Fibroblast of lung (primary cell): Measurements from ENCODE around the gene GATA3. TPM values are rescaled to one million over a fixed set of nuclear protein-coding genes. Genes with fewer than 3 reads are reported as not detected.

ENCODE experiments used
- DNase-seq, 2 donors: peaks; one replicate each; pipeline versions ENCODE4 v3.0.0 to v3.0.0-alpha.2; 2010; ENCODE audit warnings: low read depth in 2 of 2
- H2AFZ ChIP-seq: 2 replicates; pipeline ENCODE4 v1.5.1; 2012; ENCODE audit warnings: low read length, control low read depth, inconsistent platforms
- H3K27ac ChIP-seq: 2 replicates; pipeline ENCODE4 v1.5.1; 2011; ENCODE audit warnings: low read length, control low read depth; ENCODE audit not compliant: insufficient read depth
- H3K27me3 ChIP-seq: 2 replicates; pipeline ENCODE4 v1.5.1; 2011; ENCODE audit warnings: mild to moderate bottlenecking, low read length; ENCODE audit not compliant: control insufficient read depth, insufficient read depth
- H3K36me3 ChIP-seq: 2 replicates; pipeline ENCODE4 v1.5.1; 2011; ENCODE audit warnings: low read length; ENCODE audit not compliant: control insufficient read depth, insufficient read depth
- H3K4me1 ChIP-seq: 2 replicates; pipeline ENCODE4 v1.5.1; 2011; ENCODE audit warnings: low read length; ENCODE audit not compliant: control insufficient read depth, insufficient read depth; ENCODE audit errors: extremely low read depth
- H3K4me2 ChIP-seq: 2 replicates; pipeline ENCODE4 v1.5.1; 2011; ENCODE audit warnings: low read length, control low read depth; ENCODE audit not compliant: insufficient read depth; ENCODE audit errors: extremely low read depth
- H3K4me3 ChIP-seq, 4 experiments: fragments of 200-600 bp in 1 of 4; sonication (generic) in 1 of 4; replicated peaks in 1 of 4; 2 replicates each; pipeline ENCODE4 v1.5.1; 2011 to 2016; ENCODE audit warnings: low read length in 4 of 4, low read depth in 3 of 4, mild to moderate bottlenecking in 3 of 4, control low read depth in 2 of 4, inconsistent platforms in 1 of 4, mixed read lengths in 1 of 4; ENCODE audit not compliant: insufficient read depth in 1 of 4; ENCODE audit errors: control extremely low read depth in 1 of 4
- H3K79me2 ChIP-seq: 2 replicates; pipeline ENCODE4 v1.5.1; 2012; ENCODE audit warnings: mild to moderate bottlenecking, low read length, inconsistent platforms; ENCODE audit not compliant: control insufficient read depth, insufficient read depth
- H3K9ac ChIP-seq: 2 replicates; pipeline ENCODE4 v1.5.1; 2011; ENCODE audit warnings: mild to moderate bottlenecking, low read length, control low read depth; ENCODE audit not compliant: insufficient read depth
- H3K9me3 ChIP-seq: 2 replicates; pipeline ENCODE4 v1.5.1; 2012; ENCODE audit warnings: low read depth, low read length; ENCODE audit not compliant: control insufficient read depth, insufficient read depth
- H4K20me1 ChIP-seq: 2 replicates; pipeline ENCODE4 v1.5.1; 2011; ENCODE audit warnings: low read length; ENCODE audit not compliant: control insufficient read depth, insufficient read depth; ENCODE audit errors: extremely low read depth
- CTCF ChIP-seq, 2 donors: IDR thresholded peaks in 1 of 2; conservative IDR thresholded peaks in 1 of 2; 1 replicate in 1 of 2; 2 replicates in 1 of 2; pipeline ENCODE4 v1.5.1; 2011 to 2012; ENCODE audit warnings: low read length in 2 of 2, control low read depth in 1 of 2, inconsistent platforms in 1 of 2, low read depth in 1 of 2, mild to moderate bottlenecking in 1 of 2
- EZH2 ChIP-seq: IDR thresholded peaks from 2 replicates; pipeline ENCODE4 v1.5.1; 2012; ENCODE audit warnings: low read length, control low read depth, mild to moderate bottlenecking; ENCODE audit errors: missing control alignments
- polyA plus RNA-seq, 2 donors: library from polyadenylated mRNA; depleted of rRNA in 1 of 2; stranded (reverse) in 1 of 2; unstranded in 1 of 2; fragments of >200 nt; gene quantifications; 2 replicates each; pipeline ENCODE4 v1.2.1, GENCODE V29; 2011 to 2012; ENCODE audit warnings: missing spikeins in 1 of 2
- total RNA-seq: library from RNA; depleted of rRNA; stranded (reverse); fragments of >200 nt; gene quantifications from 2 replicates; pipeline ENCODE4 v1.2.1, GENCODE V29; 2014

GATA3 gene
- total and polyA plus RNA-seq, 2 donors (not counting 1 experiment from before 2014, with no cell fraction given), result not detected

DNA sequence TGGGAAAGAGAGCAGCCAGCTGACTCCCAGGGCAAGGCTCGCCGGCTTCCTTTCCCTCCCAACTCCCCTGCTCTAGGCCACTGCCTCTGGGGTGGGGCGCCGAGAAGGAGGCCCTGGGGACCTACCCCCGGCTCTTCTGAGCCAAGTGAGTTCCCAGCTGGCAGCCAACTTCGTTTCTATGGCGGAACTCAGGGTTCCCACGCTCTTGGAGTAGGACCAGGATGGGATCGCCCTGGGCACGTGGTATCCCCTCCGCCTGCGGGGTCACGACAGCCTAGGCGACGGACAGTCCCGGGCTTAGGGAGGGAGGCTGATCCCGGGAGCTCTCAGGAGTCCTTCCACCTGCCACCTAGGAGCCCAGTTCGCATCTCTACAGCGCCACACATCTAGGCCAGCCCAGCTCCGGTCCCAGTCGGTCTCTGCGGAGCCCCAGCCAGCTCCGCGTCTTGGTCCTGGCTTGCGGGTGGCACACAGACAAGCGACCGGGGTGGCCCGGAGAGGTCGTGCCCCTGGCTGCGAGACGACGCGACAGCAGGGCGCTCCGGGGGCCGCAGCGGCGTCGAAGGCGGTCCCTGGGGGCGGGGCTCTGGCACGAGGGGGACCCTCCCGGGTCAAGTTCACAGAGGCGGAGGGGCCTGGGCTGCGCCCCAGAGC is 20.5 kb upstream of the GATA3 start:
- Histone ChIP-seq H3K79me2 (no peaks in the 10 kb centered on the region), H3K27me3 (peaks cover 65% of the 10 kb centered on the region), H3K36me3 (no peaks in the 10 kb centered on the region), H3K4me3 (no peak overlapping the region), H3K9me3 (no peaks in the 10 kb centered on the region), H3K27ac (no peak overlapping the region), H4K20me1 (no peaks in the 10 kb centered on the region), H3K4me2 (no peak overlapping the region), H3K4me1 (no peaks in the 10 kb centered on the region), H3K9ac (no peak overlapping the region), H2AFZ (no peak overlapping the region)
- no peak for DNase-seq
- TF ChIP-seq CTCF (conservative IDR thresholded peaks at IDR 0.05 in 1 of 2, IDR thresholded peaks at IDR 0.05 in 1 of 2; ENCODE audit: low read depth in 1 of 2, low read length in 2 of 2) (no peak), EZH2 (no peak)

DNA sequence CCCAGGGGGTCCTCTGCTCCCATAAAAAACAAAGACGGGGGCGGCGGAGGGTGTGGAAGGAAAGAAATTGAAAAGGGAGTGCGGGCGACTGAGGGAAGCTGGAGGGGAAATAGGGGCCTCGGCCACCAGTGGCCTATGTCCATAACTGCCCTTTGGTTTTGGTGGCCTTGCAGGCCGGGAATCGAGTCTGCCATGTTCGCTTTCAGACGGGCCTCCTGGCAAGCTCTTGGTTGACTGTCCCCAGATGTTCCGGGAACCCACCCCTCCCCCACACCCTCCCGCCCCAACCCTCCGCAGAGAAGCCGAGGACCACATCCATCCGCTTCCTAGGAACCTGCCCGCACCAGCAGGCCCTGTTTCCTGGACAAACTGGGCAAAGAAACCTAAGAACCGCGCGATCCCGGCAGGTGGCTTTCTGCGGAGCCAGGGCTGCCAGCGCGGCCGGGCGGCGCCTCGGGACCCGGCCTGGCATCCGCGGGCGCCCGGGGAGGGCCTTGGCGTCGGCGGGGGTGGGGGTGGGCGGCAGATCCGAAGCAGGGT is 20.0 kb upstream of the GATA3 start:
- Histone ChIP-seq H3K79me2 (no peaks in the 10 kb centered on the region), H2AFZ (no peak overlapping the region), H3K36me3 (no peaks in the 10 kb centered on the region), H3K4me1 (no peaks in the 10 kb centered on the region), H3K27me3 (peaks cover 71% of the 10 kb centered on the region), H3K9me3 (no peaks in the 10 kb centered on the region), H4K20me1 (no peaks in the 10 kb centered on the region), H3K4me2 (no peak overlapping the region), H3K27ac (no peak overlapping the region), H3K4me3 (no peak overlapping the region), H3K9ac (no peak overlapping the region)
- DNase-seq, result no peak
- TF ChIP-seq CTCF (conservative IDR thresholded peaks at IDR 0.05 in 1 of 2, IDR thresholded peaks at IDR 0.05 in 1 of 2; ENCODE audit: low read depth in 1 of 2, low read length in 2 of 2) (no peak), EZH2 (no peak)

DNA sequence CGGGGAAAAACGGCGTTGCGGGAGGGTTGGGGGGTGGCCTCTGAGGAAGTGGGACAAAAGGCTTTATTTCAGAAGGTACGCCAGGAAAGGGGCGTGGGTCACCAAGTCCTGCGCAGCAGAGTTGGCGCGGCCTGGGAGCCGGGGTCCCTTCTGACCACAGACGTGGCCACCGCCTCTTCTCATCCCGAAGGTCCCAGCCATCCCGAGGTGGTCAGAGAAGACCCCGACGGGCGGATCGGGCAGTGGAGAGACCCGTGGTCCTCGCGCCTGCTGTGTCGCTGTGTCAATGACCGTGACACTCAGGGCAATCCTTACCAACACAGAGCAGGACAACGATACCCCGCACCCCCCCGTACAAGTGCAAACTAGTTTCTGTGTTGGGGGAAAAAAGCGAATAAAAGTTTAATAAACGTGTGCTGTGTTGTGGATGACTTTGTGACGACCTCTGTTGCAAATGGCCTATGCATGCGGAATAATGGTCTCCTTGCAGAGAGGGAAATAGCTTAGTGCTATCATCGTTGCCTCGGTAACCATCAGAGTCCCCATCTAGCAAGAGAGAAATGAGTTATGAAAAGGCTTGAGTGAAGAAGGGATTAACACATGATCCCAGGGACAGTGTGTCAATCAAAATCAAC is 19.4 kb upstream of the GATA3 start:
- H3K4me2 ChIP-seq, result no peak overlapping the region

More for the DNA sequence above, 19.4 kb upstream of the GATA3 start:
- no peak overlapping the region for H3K9ac ChIP-seq
- no peak overlapping the region for H2AFZ ChIP-seq
- no peak overlapping the region for H3K4me3 ChIP-seq
- H3K27me3 ChIP-seq, result peaks cover 73% of the 10 kb centered on the region
- H3K4me1 ChIP-seq, result no peaks in the 10 kb centered on the region
- TF ChIP-seq EZH2, result peak; percentile 95
- no peak for TF ChIP-seq CTCF (conservative IDR thresholded peaks at IDR 0.05 in 1 of 2, IDR thresholded peaks at IDR 0.05 in 1 of 2; ENCODE audit: low read depth in 1 of 2, low read length in 2 of 2)
- peak in 1 of 2 donors; percentile 67 for DNase-seq
- H3K9me3 ChIP-seq, result no peaks in the 10 kb centered on the region
- H3K79me2 ChIP-seq, result no peaks in the 10 kb centered on the region
- H3K27ac ChIP-seq, result no peak overlapping the region
- no peaks in the 10 kb centered on the region for H3K36me3 ChIP-seq
- H4K20me1 ChIP-seq, result no peaks in the 10 kb centered on the region
